Activated T-helper 1 cell treated with anti-CD3 and anti-CD28 coated beads, Interleukin-12 subunit alpha, Interleukin-12 subunit beta, Interleukin-2, Interleukin-4 antibody, amounts not matched to agents 30 ng/mL and 10 ng/mL and 1 ng/mL, durations not matched to agents 14 hours and 24 hours and 36 hours (primary cell): ENCODE results near the gene FBXL20. TPM values are rescaled to one million over a fixed set of nuclear protein-coding genes. Genes with fewer than 3 reads are reported as not detected.
A peak's percentile ranks its signal among the peaks of the same experiment; 100 is the strongest.
"Not testable (repeated sequence)": the region's sequence is repeated elsewhere in the genome, so short reads cannot be mapped to it uniquely, and the experiment has no call there.

ENCODE experiments used
- DNase-seq: peaks from one replicate; pipeline ENCODE4 v3.0.0; 2021; ENCODE audit warnings: low spot score
- H3K27ac Mint-ChIP-seq: one replicate; pipeline ENCODE4 v1.8.0; 2021; ENCODE audit warnings: mild to moderate bottlenecking, mixed read lengths
- H3K27me3 Mint-ChIP-seq: one replicate; pipeline ENCODE4 v1.8.0; 2022; ENCODE audit warnings: mild to moderate bottlenecking, moderate library complexity, mixed read lengths; ENCODE audit not compliant: insufficient read depth
- H3K36me3 Mint-ChIP-seq: one replicate; pipeline ENCODE4 v1.8.0; 2021; ENCODE audit warnings: low read depth, mixed read lengths
- H3K4me1 Mint-ChIP-seq: one replicate; pipeline ENCODE4 v1.8.0; 2021; ENCODE audit warnings: low read depth, mixed read lengths
- H3K4me3 Mint-ChIP-seq: one replicate; pipeline ENCODE4 v1.8.0; 2021; ENCODE audit warnings: mild to moderate bottlenecking, moderate library complexity, mixed read lengths
- H3K9me3 Mint-ChIP-seq: one replicate; pipeline ENCODE4 v1.8.0; 2021; ENCODE audit warnings: mixed read lengths
- intact Hi-C: fragments of 100-400 bp; cut with micrococcal nuclease; formaldehyde crosslinking; loops from one replicate; pipeline ENCODE4 v1.15.1; 2024
- total RNA-seq: library from RNA; stranded (reverse); gene quantifications from 2 replicates; pipeline ENCODE4 v1.2.3, GENCODE V29; 2022

The FBXL20 gene
- total RNA-seq, result 20.1 and 25.6 TPM in 2 replicates

GRCh38 chr17:39401412-39402243, at the start of gene FBXL20:
Gene FBXL20, minus strand, starts transcription at chr17:39401626. Its CDS starts 224 bp downstream, at chr17:39401402.
- Mint-ChIP-seq H3K27me3 (no peaks in the 10 kb centered on the region), H3K36me3 (peaks cover 2% of the 10 kb centered on the region), H3K27ac (peak within 1 kb of the TSS; percentile 98), H3K4me1 (peaks cover 40% of the 10 kb centered on the region), H3K9me3 (no peaks in the 10 kb centered on the region), H3K4me3 (peak within 1 kb of the TSS; percentile 94)
- intact Hi-C loops, result loop anchor here (1.0 to 10.0 kb wide), 7 partner anchors 50 to 699 kb away; partner anchors contain the start of genes CDK12, LASP1, MED1 and PSMB3
- peak; percentile 84 for DNase-seq

- intact Hi-C loops, result loop anchor here (1.0 kb wide), 2 partner anchors 10 to 50 kb away; partner anchors contain the start of genes CDK12 and FBXL20
These were observed 49.6 kb upstream of the FBXL20 start, which contains the start of gene MED1 for GRCh38 chr17:39450847-39451581. Gene MED1, minus strand, starts transcription at chr17:39451263. Its CDS starts 201 bp downstream, at chr17:39451062.

GRCh38 chr17:39450051-39450450, 48.6 kb upstream of the FBXL20 start:
- intact Hi-C loops, result no loop called here
- no peak for DNase-seq
- peaks cover 25% of the 10 kb centered on the region for H3K4me1 Mint-ChIP-seq
- no peaks in the 10 kb centered on the region for H3K9me3 Mint-ChIP-seq
- H3K36me3 Mint-ChIP-seq, result peaks cover 14% of the 10 kb centered on the region
- H3K4me3 Mint-ChIP-seq, result peak overlapping the region; percentile 99
- no peaks in the 10 kb centered on the region for H3K27me3 Mint-ChIP-seq
- H3K27ac Mint-ChIP-seq, result no peak overlapping the region

More at GRCh38 chr17:39450847-39451581, 49.6 kb upstream of the FBXL20 start, which contains the start of gene MED1:
- H3K4me1 Mint-ChIP-seq, result peaks cover 25% of the 10 kb centered on the region
- H3K36me3 Mint-ChIP-seq, result peaks cover 14% of the 10 kb centered on the region
- H3K27me3 Mint-ChIP-seq, result no peaks in the 10 kb centered on the region
- peak within 1 kb of the TSS; percentile 93 for H3K27ac Mint-ChIP-seq
- peak; percentile 92 for DNase-seq
- H3K9me3 Mint-ChIP-seq, result no peaks in the 10 kb centered on the region
- peak within 1 kb of the TSS; percentile 99 for H3K4me3 Mint-ChIP-seq

- intact Hi-C loops, result no loop called here
- no peak overlapping the region for H3K27ac Mint-ChIP-seq
These were observed 46.1 kb upstream of the FBXL20 start for GRCh38 chr17:39447561-39447960.

GRCh38 chr17:39443326-39443725, 41.9 kb upstream of the FBXL20 start:
- intact Hi-C loops, result no loop called here
- Mint-ChIP-seq H3K4me3 (no peak overlapping the region), H3K4me1 (peaks cover 4% of the 10 kb centered on the region), H3K36me3 (peaks cover 37% of the 10 kb centered on the region), H3K27me3 (no peaks in the 10 kb centered on the region), H3K27ac (no peak overlapping the region), H3K9me3 (no peaks in the 10 kb centered on the region)
- no peak for DNase-seq

More at GRCh38 chr17:39447561-39447960, 46.1 kb upstream of the FBXL20 start:
- Mint-ChIP-seq H3K9me3 (no peaks in the 10 kb centered on the region), H3K36me3 (peaks cover 22% of the 10 kb centered on the region), H3K4me1 (peaks cover 19% of the 10 kb centered on the region), H3K4me3 (no peak overlapping the region), H3K27me3 (no peaks in the 10 kb centered on the region)
- no peak for DNase-seq

GRCh38 chr17:39439868-39440267, 38.4 kb upstream of the FBXL20 start:
- H3K4me1 Mint-ChIP-seq, H3K9me3 Mint-ChIP-seq, intact Hi-C loops, H3K4me3 Mint-ChIP-seq, DNase-seq, H3K27ac Mint-ChIP-seq, H3K27me3 Mint-ChIP-seq: not testable (repeated sequence)
- H3K36me3 Mint-ChIP-seq, result peaks cover 32% of the 10 kb centered on the region

- peaks cover 20% of the 10 kb centered on the region for H3K36me3 Mint-ChIP-seq
- intact Hi-C loops, result no loop called here
These were observed 28.2 kb upstream of the FBXL20 start for GRCh38 chr17:39429600-39429999.

GRCh38 chr17:39416141-39416540, 14.7 kb upstream of the FBXL20 start:
- DNase-seq, result no peak
- Mint-ChIP-seq H3K4me1 (no peaks in the 10 kb centered on the region), H3K27me3 (no peaks in the 10 kb centered on the region), H3K4me3 (no peak overlapping the region), H3K36me3 (peaks cover 29% of the 10 kb centered on the region), H3K27ac (no peak overlapping the region), H3K9me3 (no peaks in the 10 kb centered on the region)
- intact Hi-C loops, result no loop called here

More at GRCh38 chr17:39429600-39429999, 28.2 kb upstream of the FBXL20 start:
- DNase-seq, result no peak
- no peaks in the 10 kb centered on the region for H3K4me1 Mint-ChIP-seq
- H3K4me3 Mint-ChIP-seq, result no peak overlapping the region
- H3K9me3 Mint-ChIP-seq, result no peaks in the 10 kb centered on the region
- H3K27me3 Mint-ChIP-seq, result no peaks in the 10 kb centered on the region
- no peak overlapping the region for H3K27ac Mint-ChIP-seq

GRCh38 chr17:39410279-39410678, 8.9 kb upstream of the FBXL20 start:
- peaks cover 7% of the 10 kb centered on the region for H3K4me1 Mint-ChIP-seq
- intact Hi-C loops, result no loop called here
- no peak overlapping the region for H3K4me3 Mint-ChIP-seq
- no peak overlapping the region for H3K27ac Mint-ChIP-seq
- no peaks in the 10 kb centered on the region for H3K9me3 Mint-ChIP-seq
- H3K27me3 Mint-ChIP-seq, result no peaks in the 10 kb centered on the region
- H3K36me3 Mint-ChIP-seq, result peaks cover 45% of the 10 kb centered on the region
- DNase-seq, result no peak

- H3K9me3 Mint-ChIP-seq, result no peaks in the 10 kb centered on the region
- DNase-seq, result no peak
- H3K27me3 Mint-ChIP-seq, result no peaks in the 10 kb centered on the region
- no peak overlapping the region for H3K27ac Mint-ChIP-seq
- intact Hi-C loops, result loop anchor here (10.0 kb wide), 1 partner anchor 534 kb away; the partner anchor contains the start of gene LASP1
- H3K4me3 Mint-ChIP-seq, result no peak overlapping the region
- peaks cover 19% of the 10 kb centered on the region for H3K4me1 Mint-ChIP-seq
- H3K36me3 Mint-ChIP-seq, result peaks cover 39% of the 10 kb centered on the region
These were observed 6.9 kb upstream of the FBXL20 start for GRCh38 chr17:39408360-39408759.

GRCh38 chr17:39406951-39407350, 5.5 kb upstream of the FBXL20 start:
- Mint-ChIP-seq H3K4me3 (no peak overlapping the region), H3K9me3 (no peaks in the 10 kb centered on the region), H3K27ac (no peak overlapping the region), H3K27me3 (no peaks in the 10 kb centered on the region), H3K4me1 (peaks cover 27% of the 10 kb centered on the region), H3K36me3 (peaks cover 39% of the 10 kb centered on the region)
- intact Hi-C loops, result loop anchor here (10.0 kb wide), 1 partner anchor 532 kb away; the partner anchor contains the start of gene LASP1
- DNase-seq, result no peak

GRCh38 chr17:39405436-39405835, 4.0 kb upstream of the FBXL20 start:
- intact Hi-C loops, result loop anchor here (10.0 kb wide), 1 partner anchor 531 kb away; the partner anchor contains the start of gene LASP1
- Mint-ChIP-seq H3K9me3 (no peaks in the 10 kb centered on the region), H3K4me1 (peaks cover 33% of the 10 kb centered on the region), H3K4me3 (no peak overlapping the region), H3K27ac (peak overlapping the region; percentile 82), H3K36me3 (peaks cover 29% of the 10 kb centered on the region), H3K27me3 (no peaks in the 10 kb centered on the region)
- DNase-seq, result no peak
